Measurements from ENCODE around the gene AK4.

DNA sequence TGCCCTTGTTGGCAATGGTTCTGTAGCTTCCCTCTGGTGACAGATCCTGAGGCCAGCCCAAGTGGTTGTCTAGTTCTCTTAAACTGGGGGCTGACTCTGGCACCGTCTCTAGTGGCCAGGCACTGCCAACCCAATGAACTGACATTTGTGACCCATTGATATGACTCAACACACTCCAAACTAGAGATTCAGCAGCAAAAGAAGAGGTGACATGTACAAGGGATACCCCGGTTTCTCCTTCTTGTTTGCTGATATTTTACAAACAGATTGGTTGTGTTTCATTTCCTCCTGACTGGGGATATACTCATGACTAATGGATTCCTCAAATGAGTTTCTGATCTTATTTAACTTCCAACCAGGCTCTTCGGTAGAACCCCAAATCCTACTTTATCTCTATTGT, 95.5 kb downstream of the AK4 start:
- TF ChIP-seq BHLHE40 (IDR thresholded peaks at IDR 0.05; ENCODE audit: low read depth, low read length) (no peak), CTCF (IDR thresholded peaks at IDR 0.05) (no peak), CEBPB (IDR thresholded peaks at IDR 0.05) (no peak), HDAC2 (IDR thresholded peaks at IDR 0.05) (no peak), POLR2A (IDR thresholded peaks at IDR 0.05; ENCODE audit: low read length) (no peak), ESRRA (IDR thresholded peaks at IDR 0.05; ENCODE audit: borderline replicate concordance, low read length) (no peak), TP53 (CRISPR knock-in tag; IDR thresholded peaks at IDR 0.05) (no peak), ZNF302 (CRISPR knock-in tag; IDR thresholded peaks at IDR 0.05) (no peak), JUNB (IDR thresholded peaks at IDR 0.05) (no peak)
